Breast epithelium (tissue), 3 donors: ENCODE data around the gene BMP7.

Source experiments
- POLR2A ChIP-seq: fragments of 450-650 bp; IDR thresholded peaks from one replicate; pipeline ENCODE4 v1.6.1; 2016; ENCODE audit warnings: antibody characterized with exemption, mild to moderate bottlenecking, moderate library complexity
- POLR2AphosphoS5 ChIP-seq, 3 donors: sonication (generic); formaldehyde crosslinking; IDR thresholded peaks; one replicate each; pipeline ENCODE4 v1.6.1; 2017; ENCODE audit warnings: antibody characterized with exemption in 3 of 3
- TF ChIP-seq, protein P1 (sequence below), 3 donors: fragments of 450-650 bp; IDR thresholded peaks; one replicate each; pipeline ENCODE4 v1.5.1; 2016 to 2017; ENCODE audit warnings: antibody characterized with exemption in 3 of 3, mild to moderate bottlenecking in 3 of 3, moderate library complexity in 3 of 3

DNA sequence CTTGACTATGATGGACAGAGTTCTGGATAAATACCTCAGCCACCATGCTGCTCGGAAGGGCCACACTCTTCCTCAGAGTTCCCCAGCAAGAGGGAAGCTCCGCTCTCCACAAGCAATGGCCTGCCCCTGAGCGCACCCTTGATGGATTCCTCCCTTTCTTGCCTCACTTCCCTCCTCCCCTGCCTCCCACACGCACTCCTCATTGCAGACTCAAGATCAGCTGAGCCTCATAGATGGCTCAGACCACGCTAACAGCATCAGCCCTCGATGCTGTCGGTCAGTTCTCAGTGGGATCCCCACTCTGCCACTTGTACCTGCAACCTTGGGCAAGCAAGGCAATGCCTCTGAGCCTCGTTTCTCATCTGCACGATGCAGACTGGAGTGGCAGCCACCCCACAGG lies 123.3 kb downstream of the BMP7 start:
- TF ChIP-seq, protein P1, sequence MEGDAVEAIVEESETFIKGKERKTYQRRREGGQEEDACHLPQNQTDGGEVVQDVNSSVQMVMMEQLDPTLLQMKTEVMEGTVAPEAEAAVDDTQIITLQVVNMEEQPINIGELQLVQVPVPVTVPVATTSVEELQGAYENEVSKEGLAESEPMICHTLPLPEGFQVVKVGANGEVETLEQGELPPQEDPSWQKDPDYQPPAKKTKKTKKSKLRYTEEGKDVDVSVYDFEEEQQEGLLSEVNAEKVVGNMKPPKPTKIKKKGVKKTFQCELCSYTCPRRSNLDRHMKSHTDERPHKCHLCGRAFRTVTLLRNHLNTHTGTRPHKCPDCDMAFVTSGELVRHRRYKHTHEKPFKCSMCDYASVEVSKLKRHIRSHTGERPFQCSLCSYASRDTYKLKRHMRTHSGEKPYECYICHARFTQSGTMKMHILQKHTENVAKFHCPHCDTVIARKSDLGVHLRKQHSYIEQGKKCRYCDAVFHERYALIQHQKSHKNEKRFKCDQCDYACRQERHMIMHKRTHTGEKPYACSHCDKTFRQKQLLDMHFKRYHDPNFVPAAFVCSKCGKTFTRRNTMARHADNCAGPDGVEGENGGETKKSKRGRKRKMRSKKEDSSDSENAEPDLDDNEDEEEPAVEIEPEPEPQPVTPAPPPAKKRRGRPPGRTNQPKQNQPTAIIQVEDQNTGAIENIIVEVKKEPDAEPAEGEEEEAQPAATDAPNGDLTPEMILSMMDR (IDR thresholded peaks at IDR 0.05): no peak
- TF ChIP-seq POLR2A (no peak), POLR2AphosphoS5 (IDR thresholded peaks at IDR 0.05) (no peak)
